Measurements from ENCODE around the gene SPNS3. TPM values are rescaled to one million over a fixed set of nuclear protein-coding genes. Genes with fewer than 3 reads are reported as not detected.

Gene SPNS3
- total and polyA plus RNA-seq, 8 donors = 0.55 to 1.1 (median 1.0) TPM; not detected in 1

DNA sequence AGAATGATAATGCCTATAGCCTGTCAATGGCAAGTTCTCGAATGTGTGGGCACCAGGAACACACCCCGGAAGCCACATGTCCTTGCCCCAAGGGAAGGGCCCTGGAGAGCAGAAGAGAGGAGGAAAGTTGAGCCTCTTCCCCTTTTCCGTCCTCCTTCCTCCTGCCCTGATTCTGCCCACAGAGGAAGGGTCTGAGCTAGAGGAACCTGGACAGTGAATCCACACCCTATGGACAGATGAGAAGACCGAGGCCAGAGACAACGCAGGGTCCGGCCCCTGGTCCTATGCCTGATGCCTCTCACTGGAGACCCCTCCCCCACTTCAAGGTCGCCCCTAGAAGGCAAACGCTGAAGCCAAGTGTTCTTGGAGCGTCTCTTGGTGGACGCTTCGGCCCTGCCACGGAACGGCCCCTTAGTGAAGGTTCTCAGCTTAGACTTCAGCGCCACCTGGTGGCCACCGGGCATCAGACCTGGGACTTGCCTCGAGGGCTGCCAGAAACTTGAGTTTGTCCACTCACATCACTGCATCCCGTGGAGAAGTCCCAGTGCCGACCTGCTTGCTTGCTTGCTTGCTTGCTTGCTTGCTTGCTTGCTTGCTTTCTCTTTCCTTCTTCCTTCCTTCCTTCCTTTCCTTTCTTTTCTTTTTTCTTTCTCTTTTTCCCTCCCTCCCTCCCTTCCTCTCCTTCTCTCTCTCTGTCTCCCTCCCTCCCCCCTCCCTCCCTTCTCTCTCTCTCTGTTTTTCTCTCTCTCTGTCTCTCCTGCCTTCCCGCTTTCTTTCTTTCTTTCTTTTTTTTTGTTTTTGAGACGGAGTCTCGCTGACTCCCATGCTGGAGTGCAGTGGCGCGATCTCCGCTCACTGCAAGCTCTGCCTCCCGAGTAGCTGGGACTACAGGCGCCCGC is 20.6 kb upstream of the SPNS3 start:
- TF ChIP-seq, protein P1, sequence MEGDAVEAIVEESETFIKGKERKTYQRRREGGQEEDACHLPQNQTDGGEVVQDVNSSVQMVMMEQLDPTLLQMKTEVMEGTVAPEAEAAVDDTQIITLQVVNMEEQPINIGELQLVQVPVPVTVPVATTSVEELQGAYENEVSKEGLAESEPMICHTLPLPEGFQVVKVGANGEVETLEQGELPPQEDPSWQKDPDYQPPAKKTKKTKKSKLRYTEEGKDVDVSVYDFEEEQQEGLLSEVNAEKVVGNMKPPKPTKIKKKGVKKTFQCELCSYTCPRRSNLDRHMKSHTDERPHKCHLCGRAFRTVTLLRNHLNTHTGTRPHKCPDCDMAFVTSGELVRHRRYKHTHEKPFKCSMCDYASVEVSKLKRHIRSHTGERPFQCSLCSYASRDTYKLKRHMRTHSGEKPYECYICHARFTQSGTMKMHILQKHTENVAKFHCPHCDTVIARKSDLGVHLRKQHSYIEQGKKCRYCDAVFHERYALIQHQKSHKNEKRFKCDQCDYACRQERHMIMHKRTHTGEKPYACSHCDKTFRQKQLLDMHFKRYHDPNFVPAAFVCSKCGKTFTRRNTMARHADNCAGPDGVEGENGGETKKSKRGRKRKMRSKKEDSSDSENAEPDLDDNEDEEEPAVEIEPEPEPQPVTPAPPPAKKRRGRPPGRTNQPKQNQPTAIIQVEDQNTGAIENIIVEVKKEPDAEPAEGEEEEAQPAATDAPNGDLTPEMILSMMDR (IDR thresholded peaks at IDR 0.05) = peak; percentile 81 to 91
- Histone ChIP-seq H3K27me3 (no peaks in the 10 kb centered on the region), H3K4me3 (no peak overlapping the region), H3K27ac (peak overlapping the region in 1 of 2 donors; percentile 33), H3K4me1 (peaks cover 0 to 5% of the 10 kb centered on the region in 2 donors), H3K9me3 (no peaks in the 10 kb centered on the region), H3K36me3 (no peaks in the 10 kb centered on the region)
- intact Hi-C loops (cut with DNase I) = loop anchor here (5.0 to 10.0 kb wide), 3 partner anchors 196 to 211 kb away; no protein-coding TSS in a partner anchor
- peak; percentile 99 for ATAC-seq
- peak; percentile 89 to 97 (median 93) for DNase-seq

DNA sequence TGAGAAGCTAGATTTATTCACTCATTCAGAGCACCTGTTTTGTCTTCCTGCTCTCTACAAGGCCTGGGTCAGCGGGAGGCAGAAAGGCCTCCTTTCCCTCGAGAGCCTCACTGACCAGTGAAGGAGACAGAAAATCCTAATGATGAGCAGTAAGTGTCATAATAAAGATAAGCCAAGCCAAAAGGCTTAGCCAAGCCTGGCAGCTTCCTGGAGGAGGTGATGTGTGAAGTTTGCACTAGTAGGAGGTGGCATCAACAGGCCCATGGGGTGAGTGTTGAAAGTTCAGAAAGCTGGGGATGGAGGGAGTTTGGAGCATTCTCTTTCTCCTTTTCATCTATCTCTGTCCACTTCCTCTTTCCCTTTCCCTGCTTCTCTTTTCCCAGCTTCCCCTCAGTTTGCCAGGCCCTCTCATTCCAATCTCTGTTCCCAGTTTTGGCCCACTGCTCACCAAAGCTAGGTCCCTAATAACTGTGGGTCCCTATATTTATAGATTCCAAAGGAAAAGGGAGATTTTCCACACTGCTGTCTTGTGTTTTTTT is 16.5 kb upstream of the SPNS3 start:
- Histone ChIP-seq H3K4me1 (peaks cover 0 to 11% of the 10 kb centered on the region in 2 donors), H3K27ac (no peak overlapping the region), H3K9me3 (no peaks in the 10 kb centered on the region), H3K27me3 (no peaks in the 10 kb centered on the region), H3K36me3 (no peaks in the 10 kb centered on the region), H3K4me3 (no peak overlapping the region)
- TF ChIP-seq, protein P1 (IDR thresholded peaks at IDR 0.05) = no peak
- intact Hi-C loops (cut with DNase I) = loop anchor here in 1 of 2 donors (10.0 kb wide), 1 partner anchor 202 kb away; no protein-coding TSS in a partner anchor
- DNase-seq (no peak), ATAC-seq (no peak)

DNA sequence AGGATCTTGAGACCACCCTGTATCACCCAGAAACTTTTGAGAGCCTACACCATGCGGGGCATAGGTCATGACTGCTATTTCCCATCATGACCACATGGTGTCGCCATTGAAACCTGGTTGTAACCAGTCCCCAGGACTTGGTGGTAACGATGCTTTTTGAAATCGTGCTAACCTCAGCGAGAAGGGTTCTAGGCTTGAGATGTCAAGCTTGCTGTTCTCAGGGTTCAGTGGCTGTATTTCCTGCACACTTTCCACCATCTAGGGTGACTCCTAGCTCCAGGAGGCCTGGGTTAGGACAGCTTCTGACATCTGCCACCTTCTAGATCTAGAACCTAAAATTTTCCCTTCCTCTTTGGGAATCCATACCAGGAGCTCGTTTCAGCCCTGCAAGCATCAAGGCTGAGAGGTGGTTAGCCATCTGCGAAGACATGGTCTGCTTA is 13.0 kb upstream of the SPNS3 start:
- intact Hi-C loops (cut with DNase I) = loop anchor here in 1 of 2 donors (10.0 kb wide), 1 partner anchor 124 kb away; no protein-coding TSS in a partner anchor
- Histone ChIP-seq H3K4me1 (peaks cover 0 to 6% of the 10 kb centered on the region in 2 donors), H3K36me3 (no peaks in the 10 kb centered on the region), H3K4me3 (no peak overlapping the region), H3K27ac (no peak overlapping the region), H3K27me3 (no peaks in the 10 kb centered on the region), H3K9me3 (no peaks in the 10 kb centered on the region)
- TF ChIP-seq, protein P1 (IDR thresholded peaks at IDR 0.05) = peak; percentile 80 to 83
- ATAC-seq (peak; percentile 95), DNase-seq (peak in 3 of 4 donors; percentile 40 to 81 (median 62))

DNA sequence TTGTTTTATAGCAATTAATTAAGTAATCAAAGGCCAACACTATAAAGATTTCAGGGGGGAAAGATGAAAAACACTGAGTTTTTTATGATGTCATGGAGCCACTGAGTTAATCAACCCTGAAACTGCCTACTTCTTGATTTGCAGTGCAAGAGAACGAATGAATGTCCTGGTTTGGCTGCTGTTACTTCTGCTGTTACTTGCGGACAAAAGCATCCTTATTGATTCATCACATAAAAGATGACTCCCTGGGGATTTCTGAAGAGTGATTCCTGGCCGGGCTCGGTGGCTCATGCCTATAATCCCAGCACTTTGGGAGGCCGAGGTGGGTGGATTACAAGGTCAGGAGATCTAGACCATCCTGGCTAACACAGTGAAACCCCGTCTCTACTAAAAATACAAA is 10.9 kb upstream of the SPNS3 start:
- Histone ChIP-seq H3K27me3 (no peaks in the 10 kb centered on the region), H3K9me3 (no peaks in the 10 kb centered on the region), H3K27ac (no peak overlapping the region), H3K36me3 (no peaks in the 10 kb centered on the region), H3K4me3 (no peak overlapping the region), H3K4me1 (peaks cover 0 to 10% of the 10 kb centered on the region in 2 donors)
- TF ChIP-seq, protein P1 (IDR thresholded peaks at IDR 0.05) = no peak
- DNase-seq = no peak
- ATAC-seq = no peak
- intact Hi-C loops (cut with DNase I) = loop anchor here in 1 of 2 donors (10.0 kb wide), 1 partner anchor 122 kb away; no protein-coding TSS in a partner anchor

DNA sequence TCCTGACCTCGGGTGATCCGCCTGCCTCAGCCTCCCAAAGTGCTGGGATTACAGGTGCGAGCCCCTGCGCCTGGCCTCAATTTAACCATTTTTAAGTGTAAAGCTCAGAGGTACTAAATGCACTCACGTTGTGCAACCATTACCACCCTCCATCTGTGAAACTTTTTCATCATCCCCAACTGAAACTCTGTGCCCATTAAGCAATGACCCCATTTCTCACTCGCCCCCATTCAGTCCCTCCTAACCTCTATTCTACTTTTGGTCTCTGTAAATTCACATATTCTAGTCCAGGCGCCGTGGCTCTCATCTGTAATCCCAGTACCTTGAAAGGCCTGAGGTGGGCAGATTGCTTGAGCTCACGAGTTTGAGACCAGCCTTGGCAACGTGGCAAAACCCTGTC is 8.3 kb upstream of the SPNS3 start:
- Histone ChIP-seq H3K36me3 (no peaks in the 10 kb centered on the region), H3K9me3 (no peaks in the 10 kb centered on the region), H3K4me1 (peaks cover 0 to 15% of the 10 kb centered on the region in 2 donors), H3K4me3 (no peak overlapping the region), H3K27me3 (no peaks in the 10 kb centered on the region), H3K27ac (no peak overlapping the region)
- DNase-seq (no peak), ATAC-seq (no peak)
- intact Hi-C loops (cut with DNase I) = loop anchor here in 1 of 2 donors (10.0 kb wide), 1 partner anchor 119 kb away; no protein-coding TSS in a partner anchor
- TF ChIP-seq, protein P1 (IDR thresholded peaks at IDR 0.05) = no peak

Measured in left lung (tissue), 10 donors.